Measurements from ENCODE around the gene ZFAND3.

DNA sequence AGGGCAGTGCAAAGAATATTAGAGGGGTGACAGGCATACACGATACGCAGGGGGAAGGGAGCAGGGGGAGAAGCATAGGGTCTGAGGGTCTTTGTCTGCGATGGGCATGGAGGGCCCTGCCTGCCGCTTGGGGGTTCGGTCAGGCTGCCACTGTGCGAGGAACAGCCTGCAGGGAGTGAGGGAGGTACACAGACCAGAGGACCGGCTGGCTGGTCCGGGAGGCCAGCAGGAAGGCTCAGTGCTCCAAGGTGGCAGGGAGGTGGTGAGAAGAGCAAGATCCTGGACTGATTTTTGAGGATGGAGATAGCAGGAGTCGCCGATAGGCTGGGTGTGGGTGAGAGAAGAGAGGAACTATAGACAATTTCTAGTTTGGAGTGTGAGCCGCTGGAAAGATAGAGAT is 338.4 kb downstream of the ZFAND3 start:
- TF ChIP-seq, protein P1, sequence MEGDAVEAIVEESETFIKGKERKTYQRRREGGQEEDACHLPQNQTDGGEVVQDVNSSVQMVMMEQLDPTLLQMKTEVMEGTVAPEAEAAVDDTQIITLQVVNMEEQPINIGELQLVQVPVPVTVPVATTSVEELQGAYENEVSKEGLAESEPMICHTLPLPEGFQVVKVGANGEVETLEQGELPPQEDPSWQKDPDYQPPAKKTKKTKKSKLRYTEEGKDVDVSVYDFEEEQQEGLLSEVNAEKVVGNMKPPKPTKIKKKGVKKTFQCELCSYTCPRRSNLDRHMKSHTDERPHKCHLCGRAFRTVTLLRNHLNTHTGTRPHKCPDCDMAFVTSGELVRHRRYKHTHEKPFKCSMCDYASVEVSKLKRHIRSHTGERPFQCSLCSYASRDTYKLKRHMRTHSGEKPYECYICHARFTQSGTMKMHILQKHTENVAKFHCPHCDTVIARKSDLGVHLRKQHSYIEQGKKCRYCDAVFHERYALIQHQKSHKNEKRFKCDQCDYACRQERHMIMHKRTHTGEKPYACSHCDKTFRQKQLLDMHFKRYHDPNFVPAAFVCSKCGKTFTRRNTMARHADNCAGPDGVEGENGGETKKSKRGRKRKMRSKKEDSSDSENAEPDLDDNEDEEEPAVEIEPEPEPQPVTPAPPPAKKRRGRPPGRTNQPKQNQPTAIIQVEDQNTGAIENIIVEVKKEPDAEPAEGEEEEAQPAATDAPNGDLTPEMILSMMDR (IDR thresholded peaks at IDR 0.05; ENCODE audit: low read length): no peak
- TF ChIP-seq EZH2 (optimal IDR thresholded peaks at IDR 0.05; ENCODE audit: low read depth, low read length): no peak
- TF ChIP-seq EZH2phosphoT487 (IDR thresholded peaks at IDR 0.05; ENCODE audit: low read length): no peak
